CD4-positive, alpha-beta T cell treated with Interferon alpha-2 for 1 hour (primary cell): ENCODE data around the gene OOSP1.
"Not testable (repeated sequence)": the region's sequence is repeated elsewhere in the genome, so short reads cannot be mapped to it uniquely, and the experiment has no call there.

Experiments used
- DNase-seq, 2 donors: peaks; one replicate each; pipeline ENCODE4 v3.0.0-alpha.2; 2020 to 2022

OOSP1 gene

DNA sequence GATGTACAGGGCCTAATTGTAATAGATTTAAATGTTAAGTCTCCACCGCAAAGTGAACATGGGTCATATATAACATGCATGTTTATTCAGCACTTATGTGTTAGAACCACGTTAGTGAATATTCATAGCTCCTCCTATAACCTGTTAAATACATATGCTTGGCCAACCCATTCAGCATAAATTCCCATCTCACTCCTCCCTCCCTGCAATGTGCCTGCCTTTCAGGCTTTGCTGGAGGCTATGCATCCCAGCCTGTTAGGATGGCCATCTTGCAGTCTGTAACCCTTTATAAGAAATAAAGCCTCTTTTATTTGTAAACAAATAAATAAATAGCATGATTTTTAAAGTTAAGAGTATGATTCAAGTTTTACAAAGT lies 23.9 kb downstream of the OOSP1 start:
- no peak for DNase-seq

DNA sequence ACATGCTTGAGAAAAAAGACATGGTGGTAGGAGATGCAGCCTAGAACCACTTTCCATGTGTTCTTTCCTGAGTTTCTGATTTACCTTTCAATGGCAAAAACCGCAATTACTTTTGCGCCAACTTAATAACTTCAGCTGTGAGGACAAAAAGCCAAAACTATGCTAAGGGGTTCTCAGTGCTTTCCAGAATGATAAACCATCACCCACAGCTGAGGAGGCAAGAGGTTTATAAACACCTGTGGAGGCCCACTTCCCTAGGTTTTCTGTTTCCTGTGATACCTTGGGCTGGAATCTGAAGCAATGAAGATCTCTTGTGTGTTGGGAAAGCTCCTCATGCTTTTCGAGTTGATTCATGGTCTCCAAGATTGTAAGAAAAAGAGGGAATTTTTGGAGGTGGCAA lies 25.5 kb downstream of the OOSP1 start, which contains the start of gene OOSP4A:
Gene OOSP4A, plus strand, starts transcription at position 301 of the 400 bp plus-strand sequence. Its CDS starts 0 bp downstream, at position 301.
- DNase-seq = no peak

DNA sequence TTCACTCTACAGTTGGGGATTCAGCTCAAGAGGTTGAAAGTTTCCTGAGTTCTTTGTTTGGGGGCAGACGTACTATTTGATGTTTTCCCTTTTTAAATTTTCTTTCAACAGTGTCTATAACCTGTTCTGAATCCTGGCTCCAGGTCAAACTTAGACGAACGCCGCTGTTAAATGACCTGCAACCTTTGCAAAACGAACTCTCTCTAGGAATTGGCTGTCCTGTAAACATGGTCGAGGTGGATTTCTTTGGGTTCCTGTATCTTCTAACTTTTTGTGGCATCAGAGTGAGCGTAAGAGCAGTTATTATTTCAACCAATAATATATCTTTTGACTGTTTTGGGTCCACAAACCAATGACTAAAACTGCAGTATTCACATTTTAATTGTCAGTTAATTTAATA lies 27.2 kb downstream of the OOSP1 start:
- DNase-seq = no peak

DNA sequence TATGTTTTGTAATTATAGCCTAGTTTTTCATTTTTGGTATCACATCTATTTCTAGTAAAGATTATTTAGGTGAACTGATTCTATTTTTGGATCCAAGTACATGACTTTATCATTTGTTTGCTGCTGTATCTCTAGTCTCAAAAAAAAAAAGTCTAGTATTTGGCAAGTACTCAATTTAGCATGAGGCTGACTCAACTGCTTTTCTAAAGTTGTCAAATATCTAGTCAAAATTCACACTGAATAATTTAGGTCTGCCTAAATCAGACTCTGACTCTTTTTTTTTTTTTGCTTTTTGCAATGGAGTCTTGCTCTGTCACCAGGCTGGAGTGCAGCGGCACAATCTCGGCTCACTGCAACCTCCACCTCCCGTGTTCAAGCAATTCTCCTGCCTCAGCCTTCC lies 28.0 kb downstream of the OOSP1 start:
- no peak for DNase-seq

DNA sequence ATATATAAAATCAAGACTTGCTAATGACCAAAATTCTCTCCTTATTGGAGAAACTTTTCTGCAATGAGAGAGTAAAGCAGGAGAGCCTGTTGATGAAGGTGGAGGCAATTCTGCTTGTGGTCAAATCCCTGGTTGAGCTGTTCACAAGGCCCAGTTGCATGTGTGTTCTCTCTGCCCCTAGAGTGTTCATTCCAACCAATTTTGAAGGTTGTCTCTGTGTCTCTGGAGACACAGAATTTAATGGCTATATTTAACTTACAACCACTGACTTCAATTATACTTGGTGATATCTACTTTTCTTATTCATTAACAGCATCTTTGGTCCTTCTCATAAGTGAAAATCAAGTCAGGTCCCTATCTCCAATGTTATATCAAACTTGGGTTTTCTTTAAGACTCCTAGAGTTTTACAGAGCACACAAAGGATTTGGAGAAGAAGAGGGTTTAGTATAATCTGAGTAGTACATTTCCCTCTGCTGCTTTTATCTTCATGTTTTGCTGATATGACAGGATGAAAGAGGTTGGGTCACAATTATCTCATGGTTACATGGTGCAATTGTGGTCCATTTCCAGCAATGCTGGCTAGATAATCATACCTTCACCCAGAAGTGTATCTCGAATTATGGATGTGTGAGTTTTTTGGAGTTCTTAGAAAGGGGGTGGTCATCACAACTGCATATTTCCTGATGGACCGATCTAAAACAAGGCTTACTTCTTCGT lies 29.6 kb downstream of the OOSP1 start:
- DNase-seq = no peak

DNA sequence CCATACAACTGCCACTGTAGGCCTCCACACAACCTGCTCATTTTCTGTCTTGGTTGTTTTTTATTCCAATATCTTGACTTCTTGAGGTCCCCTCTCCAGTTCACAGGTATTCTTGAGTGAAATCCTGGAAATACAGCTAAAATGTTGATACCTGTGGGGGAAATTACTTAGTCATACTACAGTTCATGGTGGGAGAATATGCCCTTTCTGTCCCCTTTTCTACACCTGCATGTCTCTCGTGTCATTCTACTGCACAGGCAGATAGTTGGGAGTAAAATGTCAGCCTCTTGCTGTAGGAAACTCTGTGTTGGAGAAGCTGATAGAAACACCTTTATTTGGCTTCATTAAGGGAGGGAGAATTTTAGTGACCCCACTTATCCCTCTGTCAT lies 30.2 kb downstream of the OOSP1 start:
- DNase-seq = no peak

DNA sequence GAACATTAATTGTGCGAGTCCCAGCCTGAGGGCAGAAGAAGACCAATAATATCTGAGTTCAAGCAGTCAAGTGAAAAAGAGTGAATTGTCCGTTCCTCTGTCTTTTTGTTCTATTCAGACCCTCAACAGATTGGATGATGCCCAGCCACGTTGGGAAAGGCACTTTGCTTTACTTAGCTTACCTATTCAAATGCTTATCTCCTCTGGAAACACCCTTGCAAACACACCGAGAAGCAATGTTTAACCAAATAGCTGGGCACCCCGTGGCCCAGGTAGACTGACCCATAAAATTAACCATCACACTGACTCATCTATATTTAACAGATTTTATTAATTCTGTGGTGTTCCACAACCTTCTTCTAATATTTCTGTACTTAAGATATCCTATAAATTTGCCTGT lies 34.9 kb downstream of the OOSP1 start:
- no peak for DNase-seq

DNA sequence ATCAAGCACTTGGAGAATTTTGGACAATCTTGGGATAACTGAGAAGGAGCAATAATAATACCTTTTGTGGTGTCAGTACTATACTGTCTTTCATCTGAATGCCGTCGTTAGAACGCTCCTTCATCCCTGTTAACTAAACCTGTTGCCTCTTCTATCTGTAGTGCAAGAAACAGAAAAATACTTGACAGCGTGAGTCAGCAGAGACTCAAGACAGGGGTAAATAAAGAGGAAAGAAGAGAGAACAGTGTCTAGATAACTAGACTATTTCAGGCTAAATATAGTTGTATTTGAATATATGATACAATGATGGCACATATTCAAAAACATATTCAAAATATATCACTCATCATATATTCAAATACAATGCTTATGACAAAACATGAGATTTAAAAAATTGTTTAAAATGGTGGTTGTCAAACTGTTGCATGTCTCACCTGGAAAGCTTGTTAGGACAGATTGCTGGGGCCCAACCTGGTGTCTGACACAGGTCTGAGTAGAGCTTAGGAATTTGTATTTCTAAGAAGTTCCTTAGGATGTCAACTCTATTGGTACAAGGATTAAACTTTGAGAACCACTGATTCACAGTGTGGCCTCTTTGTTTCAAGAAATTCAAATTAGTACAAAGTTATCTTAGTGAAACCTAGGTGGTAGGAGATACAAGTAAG lies 43.0 kb downstream of the OOSP1 start:
- no peak for DNase-seq

DNA sequence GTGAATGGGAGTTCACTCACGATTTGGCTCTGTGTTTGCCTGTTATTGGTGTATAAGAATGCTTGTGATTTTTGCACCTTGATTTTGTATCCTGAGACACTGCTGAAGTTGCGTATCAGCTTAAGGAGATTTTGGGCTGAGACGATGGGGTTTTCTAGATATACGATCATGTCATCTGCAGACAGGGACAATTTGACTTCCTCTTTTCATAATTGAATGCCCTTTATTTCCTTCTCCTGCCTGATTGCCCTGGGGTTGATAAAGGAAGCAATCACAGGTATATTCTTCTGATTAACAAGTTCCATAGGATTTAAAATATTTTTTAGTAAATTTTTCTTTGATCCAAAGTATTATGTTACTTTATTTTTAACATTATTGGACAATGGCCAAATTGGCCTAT lies 43.8 kb downstream of the OOSP1 start:
- not testable (repeated sequence) for DNase-seq

DNA sequence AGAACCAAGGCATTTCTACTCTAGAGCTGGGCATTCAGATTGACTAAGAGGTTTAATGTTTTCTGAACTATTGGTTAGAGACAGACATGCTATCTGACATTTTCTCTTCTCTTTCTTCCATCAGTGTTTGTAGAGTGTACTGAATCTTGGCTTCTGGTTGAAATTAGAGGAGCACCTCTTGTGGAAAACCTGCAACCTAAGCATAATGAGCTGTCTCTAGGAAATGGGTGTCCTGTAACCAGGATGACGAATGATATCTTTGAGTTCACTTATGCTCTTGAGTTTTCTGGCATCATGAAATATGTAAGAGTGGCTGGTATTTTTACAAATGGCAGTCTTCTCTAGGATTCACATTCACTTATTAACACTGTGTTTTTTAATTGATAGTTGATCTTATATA lies 45.0 kb downstream of the OOSP1 start:
- no peak for DNase-seq

DNA sequence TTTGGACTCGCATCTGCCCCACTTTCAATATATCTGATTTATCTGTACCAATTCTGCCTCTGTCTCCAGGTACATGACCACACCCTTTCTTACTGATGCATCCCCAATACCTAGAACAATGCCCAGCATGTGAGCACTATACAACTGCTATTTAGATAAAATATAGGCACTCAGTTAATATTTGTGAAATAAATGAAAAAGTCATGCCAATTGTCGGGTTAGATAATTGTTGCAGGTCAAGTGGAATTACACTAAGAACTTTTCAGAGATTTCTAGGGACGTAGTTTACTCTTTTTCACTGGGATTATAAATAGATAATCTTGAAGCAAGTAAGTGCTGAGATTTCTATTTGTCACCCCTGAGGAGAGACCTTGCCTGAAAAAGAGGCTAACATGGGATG lies 46.1 kb downstream of the OOSP1 start:
- DNase-seq = no peak

DNA sequence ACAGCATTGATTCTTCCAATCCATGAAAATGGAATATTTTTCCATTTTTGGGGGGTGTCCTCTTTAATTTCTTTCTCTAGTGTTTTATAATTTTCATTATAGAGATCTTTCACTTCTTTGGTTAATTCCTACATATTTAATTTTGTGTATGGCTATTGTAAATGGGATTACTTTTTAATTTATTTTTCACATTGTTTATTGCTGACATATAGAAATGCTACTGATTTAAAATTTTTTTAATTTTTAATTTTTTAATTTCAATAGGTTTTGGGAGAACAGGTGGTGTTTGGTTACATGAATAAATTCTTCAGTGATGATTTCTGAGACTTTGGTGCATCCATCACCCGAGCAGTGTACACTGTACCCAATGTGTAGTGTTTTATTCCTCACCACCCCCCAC lies 52.2 kb downstream of the OOSP1 start:
- DNase-seq = no peak

DNA sequence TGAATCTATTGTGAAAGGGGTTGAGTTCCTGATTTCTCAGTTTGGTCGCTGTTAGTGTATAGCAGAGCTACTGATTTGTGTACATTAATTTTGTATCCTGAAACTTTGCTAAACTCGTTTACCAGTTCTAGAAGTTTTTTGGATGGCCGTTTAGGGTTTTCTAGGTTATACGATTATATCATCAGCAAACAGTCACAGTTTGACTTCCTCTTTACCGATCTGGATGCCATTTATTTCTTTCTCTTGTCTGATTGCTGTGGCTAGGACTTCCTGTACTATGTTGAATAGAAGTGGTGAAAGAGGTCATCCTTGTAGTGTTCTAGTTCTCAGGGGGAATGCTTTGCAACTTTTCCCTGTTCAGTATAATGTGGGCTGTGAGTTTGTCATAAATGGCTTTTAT lies 54.2 kb downstream of the OOSP1 start:
- DNase-seq = no peak

DNA sequence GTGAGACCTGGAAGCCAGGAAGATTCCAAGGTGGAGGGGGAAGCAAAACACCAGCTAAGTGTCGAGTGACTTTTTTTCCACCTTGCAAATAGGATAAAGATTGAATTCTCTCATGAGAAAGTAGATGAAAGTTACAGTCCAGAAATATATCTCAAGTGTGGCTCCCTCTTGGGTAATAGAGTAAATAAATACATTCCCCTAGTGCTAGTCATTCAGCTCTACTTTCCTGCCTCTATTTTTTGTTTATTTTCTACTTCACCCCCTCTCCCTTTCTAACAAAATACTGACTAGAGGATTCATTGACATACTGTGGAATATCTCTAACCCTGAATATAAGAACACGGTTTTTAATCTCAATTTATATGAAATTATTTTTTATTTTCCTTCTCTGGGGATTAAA lies 59.6 kb downstream of the OOSP1 start:
- DNase-seq = no peak

DNA sequence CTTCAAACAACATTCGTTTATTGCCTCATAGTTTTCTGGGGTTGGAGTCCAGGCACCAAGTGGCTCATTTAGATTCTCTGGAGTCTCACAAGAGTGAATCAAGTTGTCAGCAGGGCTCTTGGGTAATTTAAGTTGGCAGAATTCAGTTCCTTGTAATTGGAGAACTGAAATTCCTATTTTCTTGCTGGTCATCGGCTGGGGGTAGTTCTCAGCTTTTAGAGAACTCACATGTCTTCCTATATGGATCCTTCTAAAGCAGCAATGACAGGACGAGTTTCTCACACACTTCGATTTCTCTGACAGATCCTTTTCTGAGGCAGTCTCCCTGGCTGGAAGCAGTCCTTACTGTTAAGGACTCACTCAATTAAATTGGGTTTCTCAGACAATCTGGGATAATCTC lies 61.5 kb downstream of the OOSP1 start:
- no peak for DNase-seq

DNA sequence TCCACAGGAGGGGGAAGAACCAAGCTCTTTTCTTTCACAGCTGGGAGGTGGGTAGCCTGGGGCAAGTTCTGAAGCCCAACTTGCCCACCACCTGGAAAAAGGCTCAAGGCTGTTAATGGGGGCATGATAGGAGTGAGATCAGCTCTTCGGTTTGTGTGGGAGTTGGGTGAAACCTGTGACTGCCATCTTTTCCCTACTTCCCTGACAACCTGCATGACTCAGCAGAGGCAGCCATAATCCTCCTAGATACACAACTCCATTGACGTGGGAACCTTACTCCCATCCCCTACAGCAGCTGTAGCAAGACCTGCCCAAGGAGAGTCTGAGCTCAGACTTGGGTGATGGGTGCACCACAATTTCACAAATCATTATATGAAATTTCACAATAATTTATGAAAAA lies 65.5 kb downstream of the OOSP1 start:
- no peak for DNase-seq

DNA sequence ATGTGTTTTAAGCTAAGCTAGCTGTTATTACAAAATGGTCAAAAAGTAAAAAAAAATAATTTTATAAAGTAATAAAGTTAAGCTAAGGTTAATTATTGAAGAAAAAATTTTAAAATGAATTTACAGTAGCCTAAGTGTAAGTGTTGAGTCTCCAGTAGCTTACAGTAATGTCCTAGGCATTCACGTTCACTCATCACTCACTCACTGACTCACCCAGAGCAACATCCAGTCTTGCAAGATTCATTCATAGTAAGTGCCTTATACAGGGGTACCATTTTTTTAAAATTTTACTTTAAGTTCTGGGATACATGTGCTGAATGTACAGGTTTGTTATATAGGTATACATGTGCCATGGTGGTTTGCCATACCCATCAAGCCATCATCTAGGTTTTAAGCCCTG lies 67.1 kb downstream of the OOSP1 start:
- DNase-seq = no peak
